Retina (tissue), 1 donor: ENCODE measurements around the gene NUDT7.

Experiments
- DNase-seq: peaks from one replicate; pipeline ENCODE4 v3.0.0-alpha.2; 2016

NUDT7 gene

DNA sequence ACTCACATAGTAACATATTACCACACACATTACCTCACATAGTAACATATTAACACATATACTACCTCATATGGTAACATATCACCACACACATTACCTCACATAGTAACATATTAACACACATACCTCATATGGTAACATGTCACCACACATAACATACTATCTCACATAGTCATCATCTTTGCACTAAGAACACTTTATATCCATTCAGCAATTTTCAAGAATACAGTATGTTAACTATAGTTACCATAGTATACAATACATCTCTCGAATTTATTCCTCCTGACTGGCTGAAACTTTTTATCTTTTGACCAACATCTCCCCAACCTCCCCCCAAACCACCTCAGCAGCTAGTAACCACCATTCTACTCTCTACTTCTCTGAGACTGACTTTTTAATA lies 7.6 kb downstream of the NUDT7 start:
- DNase-seq: no peak

DNA sequence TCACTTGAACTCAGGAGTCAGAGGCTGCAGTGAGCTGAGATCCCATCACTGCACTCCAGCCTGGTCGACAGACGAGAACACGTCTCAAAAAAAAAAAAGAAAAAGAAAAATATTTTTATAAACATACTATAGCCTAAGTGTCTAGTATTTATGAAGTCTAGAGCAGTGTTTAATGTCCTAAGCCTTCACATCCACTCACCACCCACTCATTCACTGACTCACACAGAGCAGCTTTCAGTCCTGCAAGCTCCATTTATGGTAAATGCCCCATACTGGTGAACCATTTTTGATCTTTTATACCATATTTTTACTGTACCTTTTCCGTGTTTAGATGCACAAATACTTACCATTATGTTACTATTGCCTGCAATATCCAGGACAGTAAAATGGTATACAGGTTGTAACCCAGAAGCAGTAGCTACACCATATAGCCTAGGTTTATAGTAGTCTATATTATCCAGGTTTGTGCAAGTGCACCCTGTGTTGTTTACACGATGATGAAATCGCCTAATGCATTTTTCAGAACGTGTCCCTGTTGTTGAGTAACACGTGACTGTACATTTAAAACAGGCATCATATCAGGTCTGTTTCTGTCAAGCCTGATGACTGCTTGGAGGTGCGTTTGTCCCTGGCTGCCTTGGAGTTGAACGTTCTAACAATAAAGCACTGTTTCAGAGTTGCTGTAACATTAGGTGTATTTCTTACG lies 10.1 kb downstream of the NUDT7 start:
- DNase-seq: no peak

DNA sequence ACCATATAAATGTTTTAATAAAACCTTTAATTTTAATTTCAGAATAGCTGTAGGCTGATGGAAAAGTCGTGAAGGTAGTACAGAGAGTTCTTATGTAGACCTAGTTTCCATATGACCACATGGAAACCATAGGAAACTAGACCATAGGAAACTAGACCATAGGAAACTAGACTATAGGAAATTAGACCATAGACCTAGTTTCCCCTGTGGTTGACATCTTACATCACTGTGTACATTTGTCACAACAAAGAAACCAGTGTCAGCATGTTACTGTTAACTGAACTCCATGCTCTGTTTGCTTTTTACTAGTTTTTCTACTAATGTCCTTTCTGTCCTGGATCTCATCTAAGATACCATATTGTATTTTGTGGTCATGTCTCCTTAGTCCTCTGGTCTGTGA lies 14.6 kb downstream of the NUDT7 start:
- DNase-seq: no peak

DNA sequence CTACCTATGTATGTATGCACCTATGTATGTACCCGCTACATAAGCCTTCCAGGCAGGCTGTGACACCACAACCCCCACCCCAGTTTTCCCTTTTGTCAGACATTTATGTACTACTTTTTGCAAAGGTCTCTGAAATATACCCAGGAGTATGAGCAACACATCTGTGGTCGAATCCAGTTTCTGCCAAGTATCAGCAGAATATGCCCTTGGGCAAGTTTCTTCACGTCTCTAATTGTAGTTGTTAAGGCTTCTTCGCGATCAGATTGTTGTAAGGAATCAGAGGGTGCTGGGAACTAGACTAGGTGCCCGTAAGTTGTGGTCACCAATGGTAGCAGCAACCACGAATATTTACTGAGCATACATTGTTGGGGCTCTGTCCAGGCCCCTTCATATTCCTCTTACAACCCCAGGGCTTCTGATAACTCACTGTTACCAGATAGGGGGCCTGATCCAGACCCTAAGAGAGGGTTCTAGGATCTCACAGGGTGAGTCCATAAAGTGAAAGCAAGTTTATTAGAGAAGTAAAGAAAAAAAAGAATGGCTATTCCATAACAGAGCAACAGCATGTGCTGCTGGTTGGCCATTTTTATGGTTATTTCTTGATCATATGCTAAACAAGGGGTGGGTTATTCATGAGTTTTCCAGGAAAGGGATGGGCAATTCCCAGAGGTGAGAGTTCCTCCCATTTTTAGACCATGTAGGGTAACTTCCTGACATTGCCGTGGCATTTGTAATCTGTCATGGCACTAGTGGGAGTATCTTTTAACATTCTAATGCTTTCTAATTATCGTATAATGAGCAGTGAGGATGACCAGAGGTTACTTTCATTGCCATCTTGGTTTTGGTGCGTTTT lies 16.6 kb downstream of the NUDT7 start:
- DNase-seq: no peak

DNA sequence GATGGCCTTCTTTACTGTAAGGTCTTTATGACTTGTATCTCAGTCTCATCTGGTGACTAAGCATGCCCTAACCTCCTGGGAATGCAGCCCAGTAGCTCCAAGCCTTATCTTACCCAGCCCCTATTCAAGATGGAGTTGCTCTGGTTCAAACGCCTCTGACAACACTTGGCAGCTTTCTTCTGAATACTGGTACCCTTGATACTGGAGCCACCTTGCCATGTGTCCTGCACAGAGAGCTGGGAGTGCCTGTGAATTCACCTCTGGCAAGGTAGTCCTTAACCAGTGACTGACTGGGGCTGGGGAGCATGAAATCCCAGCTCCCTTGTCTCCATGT lies 17.2 kb downstream of the NUDT7 start:
- DNase-seq: no peak

DNA sequence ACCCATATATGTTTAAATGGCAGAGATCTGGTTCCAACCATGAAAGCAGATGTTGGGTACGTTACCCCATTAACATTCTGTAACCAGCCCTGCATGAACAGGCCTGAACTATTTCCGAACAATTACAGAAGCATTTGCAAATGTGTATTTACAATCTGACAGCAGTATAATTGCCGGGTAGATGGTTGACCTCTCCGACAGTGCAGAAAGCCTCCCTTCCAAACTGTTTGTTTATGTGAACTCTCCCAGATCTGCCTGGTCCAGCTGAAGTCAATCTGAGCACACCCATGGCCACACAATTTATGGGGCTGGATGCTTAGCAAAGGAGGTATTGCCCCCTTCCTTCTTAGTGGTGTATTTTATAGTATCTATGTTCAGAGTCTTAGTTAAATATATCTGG lies 21.8 kb downstream of the NUDT7 start:
- DNase-seq: no peak

DNA sequence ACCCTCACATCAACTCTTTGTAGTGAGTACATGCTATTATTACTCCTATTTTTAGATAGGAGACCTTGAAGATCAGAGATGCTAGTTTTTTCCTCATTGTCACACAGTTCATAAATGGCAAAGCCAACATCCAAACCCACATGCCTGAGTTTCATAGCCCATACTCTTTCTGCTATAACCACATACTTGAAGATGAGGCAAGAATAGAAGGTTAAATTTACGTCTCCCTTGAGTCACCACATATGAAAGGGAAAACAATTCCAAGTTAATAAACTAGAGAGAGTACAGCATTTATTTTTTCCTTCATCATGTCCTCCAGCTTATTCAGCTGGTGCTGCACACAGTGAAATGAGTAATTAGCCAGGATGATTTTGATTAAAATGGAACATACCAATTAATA lies 23.7 kb downstream of the NUDT7 start:
- DNase-seq: no peak

DNA sequence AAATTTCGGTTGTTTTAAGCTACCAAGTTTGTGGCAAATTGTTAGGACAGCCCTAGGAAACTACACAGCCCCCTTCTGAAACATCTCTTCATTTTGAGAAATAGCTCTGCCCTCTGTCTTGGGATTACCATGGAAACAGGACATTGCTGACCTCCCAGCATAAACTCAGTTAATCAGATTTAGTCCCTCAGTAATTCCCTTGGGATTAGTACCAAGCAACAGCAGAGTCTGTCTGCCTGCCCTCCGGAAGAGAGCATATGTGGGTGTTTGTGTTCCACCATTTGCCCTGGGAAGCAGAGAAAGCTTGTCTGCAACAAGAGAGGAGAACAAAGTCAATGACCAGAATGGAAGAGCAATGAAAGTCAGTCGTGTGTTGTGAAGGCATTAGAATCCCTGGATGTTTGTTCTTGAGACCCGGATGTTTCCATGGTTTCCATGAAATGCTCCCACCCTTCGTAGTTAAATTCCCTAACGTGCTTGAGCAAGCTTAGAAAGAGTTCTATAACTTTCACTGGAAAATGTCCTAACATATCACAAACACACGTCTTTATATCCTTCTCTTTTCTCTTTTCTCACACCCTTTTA lies 26.2 kb downstream of the NUDT7 start:
- no peak for DNase-seq

DNA sequence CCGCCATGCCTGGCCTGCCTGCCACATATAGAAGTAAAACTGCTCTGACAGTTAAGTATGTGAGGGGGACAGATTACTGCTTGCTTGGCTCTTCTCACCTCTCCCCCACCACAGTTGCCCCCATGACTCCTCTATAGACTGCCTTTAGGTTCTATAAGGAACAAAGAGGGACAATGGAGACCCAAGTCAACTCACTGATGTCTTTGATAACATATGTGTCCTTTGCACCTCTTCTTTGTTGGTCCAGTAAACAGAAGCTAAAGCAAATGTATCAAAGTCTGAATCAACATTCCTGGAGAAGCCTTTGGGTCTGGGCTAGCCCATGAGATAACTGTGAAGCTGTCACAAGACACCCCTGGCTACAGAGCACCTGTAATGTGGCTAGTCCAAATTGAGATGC lies 27.1 kb downstream of the NUDT7 start:
- DNase-seq: no peak

DNA sequence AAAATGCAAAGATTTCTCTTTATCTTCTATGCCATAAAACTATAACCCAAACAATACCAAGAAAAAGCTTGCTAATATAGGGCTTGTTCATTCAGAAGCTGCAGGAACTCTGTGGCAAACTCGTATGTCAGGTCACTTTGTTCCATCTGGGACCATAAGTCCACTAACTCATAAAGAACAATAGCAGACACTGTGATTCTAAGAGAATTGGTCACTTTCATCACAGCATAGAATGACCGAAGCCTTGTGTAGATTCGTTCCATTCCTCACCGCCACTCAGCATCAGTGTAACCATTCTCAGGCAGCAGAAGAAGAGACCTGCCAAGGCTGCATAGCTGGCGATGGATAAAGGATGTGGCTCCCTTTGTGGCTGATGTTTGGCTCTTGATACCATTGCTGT lies 35.7 kb downstream of the NUDT7 start:
- DNase-seq: no peak

DNA sequence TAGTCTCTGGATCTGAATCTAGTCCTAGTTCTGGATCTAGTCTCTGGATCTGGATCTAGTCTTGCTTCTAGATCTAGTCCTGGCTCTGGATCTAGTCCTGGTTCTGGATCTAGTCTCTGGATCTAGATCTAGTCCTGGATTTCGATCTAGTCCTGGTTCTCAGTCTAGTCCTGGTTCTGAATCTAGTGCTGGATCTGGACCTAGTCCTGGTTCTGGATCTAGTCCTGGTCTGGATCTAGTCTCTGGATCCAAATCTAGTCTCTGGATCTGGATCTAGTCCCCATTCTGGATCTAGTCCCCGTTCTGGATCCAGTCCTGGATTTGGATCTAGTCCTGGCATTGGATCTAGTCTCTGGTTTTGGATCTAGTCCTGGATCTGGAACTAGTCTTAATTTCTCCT lies 36.2 kb downstream of the NUDT7 start:
- no peak for DNase-seq

DNA sequence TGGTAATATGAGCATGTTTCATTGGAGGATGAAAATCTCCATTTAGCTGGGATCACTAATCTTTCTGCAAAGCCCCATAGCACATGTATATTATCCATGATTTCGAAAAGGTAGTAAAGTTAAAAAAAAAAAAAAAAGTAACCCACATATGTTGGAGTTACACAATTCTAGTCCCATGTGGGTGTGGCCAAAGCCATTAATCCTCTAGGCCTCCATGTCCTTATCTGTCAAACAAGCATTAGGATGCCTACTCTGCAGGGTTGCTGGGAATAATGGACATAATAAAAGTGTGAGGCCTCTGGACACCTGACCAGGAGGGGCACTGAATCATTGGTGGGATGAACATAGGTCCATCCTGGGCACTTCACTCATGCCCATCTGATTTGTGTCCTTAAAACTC lies 36.9 kb downstream of the NUDT7 start:
- no peak for DNase-seq

DNA sequence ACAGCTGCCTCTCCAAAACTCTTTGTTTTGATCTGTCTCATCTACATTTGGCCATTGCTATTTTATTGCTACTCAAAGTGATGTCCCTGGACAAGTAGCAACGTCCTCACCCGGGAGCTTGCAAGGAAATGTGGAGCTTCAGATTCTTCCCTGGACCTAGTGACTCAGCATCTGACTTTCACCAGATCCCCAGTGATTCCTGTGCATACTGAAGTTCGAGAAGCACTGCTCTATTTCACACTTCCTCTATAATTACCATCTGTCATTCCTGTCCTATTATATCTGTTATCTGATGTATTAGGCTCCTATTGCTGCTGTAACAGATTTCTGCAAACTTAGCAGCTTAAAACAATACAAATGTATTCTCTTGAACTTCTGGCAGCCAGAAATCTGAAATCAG lies 37.5 kb downstream of the NUDT7 start:
- DNase-seq: no peak

DNA sequence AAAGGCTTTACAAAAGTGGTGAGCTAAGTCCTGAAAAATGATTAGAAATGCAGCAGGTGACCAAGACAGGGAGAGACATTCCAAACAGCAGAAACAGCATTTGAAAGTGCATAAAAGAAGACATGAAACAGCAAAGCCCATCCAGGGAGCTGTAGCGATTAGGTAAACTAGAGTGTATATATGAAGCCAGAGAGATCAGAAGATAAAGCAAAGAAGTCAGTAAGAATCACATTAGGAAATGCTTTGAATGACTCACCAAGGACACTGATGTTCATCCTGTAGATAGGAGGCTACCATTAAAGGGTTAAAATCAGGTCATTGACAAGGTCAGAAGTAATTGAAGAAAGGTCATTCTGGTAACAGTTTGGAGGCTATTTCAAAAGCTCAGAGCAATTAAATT lies 38.5 kb downstream of the NUDT7 start:
- no peak for DNase-seq

DNA sequence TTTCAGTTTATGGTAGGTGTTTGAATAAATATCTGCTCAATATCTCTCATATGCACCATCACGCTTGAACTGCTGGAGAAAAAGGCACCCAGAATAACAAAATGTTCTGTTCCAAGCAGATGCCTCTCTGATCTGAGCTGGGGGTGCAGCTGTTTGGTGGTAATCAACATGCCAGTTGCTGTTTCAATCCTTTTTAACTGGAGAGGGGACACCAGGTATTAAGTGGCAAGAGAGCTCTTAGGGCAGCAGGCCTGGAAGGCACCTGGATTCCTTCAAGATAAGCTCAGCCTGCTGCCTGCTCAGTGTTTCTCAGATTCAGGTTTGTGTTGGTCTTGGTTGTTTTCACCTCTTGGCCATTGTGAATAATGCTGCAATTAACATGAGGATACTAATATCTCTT lies 38.9 kb downstream of the NUDT7 start:
- DNase-seq: no peak

DNA sequence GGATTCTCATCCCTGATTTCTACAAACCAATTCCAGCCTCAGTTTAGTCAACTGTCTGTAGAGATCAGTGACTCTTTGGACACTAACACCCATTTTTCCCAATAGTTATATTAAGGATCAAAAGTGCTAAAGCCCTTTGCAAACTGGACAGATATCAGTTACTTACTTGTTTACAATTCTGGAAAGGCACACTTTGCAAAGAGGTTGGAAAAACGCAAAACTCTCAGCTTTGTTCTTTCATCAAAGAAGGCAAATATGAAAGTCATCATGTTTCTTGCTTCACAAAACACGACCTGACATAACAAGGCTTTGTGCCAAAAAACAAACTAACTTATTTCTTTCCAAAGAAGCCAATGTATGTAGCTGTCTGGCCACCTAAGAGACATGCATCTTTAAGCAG lies 39.9 kb downstream of the NUDT7 start:
- no peak for DNase-seq

DNA sequence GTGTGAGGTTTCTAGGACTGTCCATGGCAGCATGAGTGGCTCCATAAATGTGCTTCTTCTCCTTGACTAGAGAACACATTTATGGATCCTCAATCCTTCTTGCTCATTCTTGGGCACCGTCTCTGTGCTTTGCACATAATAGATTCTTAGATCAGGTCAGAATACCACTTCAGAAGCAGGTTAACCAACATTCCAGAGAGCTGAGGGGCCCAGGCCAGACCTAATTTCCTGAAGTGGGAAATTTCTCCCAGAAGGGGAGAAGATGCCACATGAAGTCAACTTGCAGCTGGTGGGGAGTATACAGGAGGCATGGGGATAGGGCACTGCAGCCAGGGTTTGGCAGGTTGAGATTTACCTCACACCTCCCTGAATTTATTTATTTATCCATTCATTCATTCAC lies 41.7 kb downstream of the NUDT7 start:
- DNase-seq: no peak

DNA sequence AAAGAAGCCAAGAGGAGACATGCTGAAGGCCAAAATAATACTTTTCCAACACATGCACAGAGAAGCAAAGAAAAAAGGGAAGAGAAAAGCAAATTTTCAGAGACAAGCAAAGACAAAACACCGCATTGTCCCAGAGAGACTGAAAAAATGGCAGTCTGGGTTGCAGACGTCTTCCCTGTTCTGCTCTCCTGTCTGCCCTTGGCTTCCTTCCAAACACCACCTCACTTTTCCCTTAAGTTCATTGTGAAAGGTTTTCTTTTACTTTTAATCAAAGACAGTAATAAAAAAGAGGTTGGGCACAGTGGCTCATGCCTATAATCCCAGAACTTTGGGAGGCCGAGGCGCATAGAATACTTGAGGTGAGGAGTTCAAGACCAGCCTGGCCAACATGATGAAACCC lies 44.9 kb downstream of the NUDT7 start:
- DNase-seq: no peak

DNA sequence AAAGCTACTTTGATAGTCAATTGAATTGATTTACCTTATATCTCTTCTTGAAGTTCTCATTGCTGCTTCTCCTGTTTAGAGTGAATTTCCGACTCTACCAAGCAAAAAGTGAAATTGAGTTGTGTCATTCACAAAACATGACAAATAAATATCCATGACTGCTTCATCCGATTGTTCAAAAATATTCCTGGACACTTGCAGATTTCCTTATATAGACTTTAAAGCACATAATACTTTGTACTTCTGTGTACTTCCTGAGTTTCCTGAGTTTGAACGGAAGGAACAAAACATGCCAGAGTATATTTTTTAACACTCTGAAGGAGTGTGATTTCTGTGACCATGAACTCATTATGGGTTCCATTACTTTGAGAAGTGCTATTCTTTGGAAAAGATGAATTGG lies 45.5 kb downstream of the NUDT7 start:
- no peak for DNase-seq

DNA sequence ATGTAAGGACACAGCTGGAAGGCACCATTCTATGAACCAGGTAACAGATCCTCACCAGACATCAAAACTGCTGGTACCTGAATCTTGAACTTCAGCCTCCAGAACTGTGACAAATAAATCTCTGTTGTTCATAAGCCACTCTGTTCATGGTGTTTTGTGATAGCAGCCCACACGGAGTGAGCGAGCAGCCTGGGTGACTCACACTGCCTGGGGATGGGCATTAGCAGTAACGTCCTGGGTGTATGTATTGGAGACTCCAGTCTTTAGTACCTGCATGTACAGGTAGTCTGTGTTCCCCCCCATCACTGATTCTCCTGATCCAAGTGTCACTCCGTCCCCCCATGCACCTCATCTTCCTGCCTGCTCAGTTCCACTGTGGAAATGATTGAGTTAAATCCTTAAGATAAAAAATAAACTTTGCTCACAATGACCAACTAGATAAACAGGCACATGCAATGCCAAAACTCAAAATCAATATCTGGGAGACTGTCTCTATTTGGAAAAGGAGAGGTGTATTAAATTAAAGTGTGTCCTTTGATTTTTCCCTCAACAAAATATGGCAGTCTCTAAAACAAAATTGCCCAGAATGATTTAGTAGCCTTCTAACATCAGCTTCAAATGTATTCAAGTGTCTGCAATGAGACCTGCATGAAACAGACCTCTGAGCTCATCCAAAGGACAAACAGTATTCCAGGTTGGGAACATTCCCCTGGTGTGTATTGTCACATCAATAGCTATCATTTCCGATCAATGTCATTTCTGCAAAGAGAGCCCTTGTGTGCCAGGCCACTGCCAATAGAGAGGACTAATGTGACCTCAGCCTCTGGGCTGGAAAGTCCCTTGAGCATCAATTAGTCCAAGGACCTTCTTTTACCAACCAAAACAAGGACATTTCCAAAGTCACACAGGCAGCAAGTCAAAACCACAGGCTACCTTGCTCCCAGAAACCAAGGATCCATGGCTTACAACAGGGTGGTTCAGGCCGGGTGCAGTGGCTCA lies 53.9 kb downstream of the NUDT7 start:
- DNase-seq: no peak

DNA sequence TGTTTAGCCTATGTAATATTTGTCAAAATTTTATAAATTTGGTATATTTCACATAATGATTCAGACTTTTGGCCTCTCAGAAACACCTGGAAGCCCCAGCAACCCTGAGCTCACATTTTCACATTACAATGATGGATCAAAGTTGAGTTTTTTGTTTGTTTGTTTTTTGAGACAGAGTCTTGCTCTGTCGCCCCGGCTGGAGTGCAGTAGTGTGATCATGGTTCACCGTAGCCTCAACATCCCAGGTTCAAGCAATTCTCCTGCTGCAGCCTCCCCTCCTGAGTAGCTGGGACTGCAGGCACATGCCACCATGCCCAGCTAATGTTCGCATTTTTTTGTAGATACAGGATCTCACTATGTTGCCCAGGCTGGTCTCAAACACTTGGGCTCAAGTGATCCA lies 55.4 kb downstream of the NUDT7 start:
- DNase-seq: no peak

DNA sequence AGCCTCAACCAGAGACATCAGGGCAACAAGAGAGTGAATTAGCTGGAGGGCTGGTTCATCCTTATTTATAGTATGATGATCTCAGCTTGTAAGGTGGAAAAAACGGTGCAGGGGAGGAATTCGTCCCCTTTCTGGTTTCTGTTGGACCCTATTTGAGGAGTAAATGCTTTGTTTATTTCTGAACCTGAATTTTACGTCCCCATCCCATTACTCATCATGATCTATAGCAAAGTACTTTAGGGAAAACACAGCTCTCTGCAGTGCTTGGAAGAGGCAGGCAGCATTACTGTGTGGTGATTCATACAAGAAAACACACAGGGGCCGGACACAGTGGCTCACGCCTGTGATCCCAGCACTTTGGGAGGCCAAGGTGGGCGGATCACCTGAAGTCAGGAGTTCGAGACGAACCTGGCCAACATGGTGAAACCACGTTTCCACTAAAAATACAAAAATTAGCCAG lies 58.1 kb downstream of the NUDT7 start:
- no peak for DNase-seq

DNA sequence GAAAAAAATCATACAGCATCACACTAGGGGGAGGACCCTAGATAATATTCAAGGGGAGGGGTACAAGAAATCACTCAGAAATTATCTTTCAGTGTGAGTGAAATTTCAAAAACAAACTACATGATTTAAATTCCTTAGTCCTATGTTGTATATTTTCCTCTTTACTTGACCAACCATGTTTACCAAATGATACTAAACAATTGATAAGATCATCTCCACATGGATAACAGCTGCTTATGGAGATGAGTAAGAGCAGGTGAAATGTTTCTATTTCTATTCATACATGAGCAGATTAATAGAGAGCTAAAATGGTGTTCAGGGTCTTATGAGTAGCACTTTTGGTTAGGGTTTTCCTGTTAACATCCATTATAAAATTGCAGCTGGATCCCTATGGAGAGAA lies 58.8 kb downstream of the NUDT7 start:
- no peak for DNase-seq
